ENCODE data around the gene KNDC1.

Gene KNDC1

GRCh38 chr10:133209117-133209516 is 49.1 kb downstream of the KNDC1 start:
- H3K9me3 ChIP-seq (ENCODE audit: control insufficient read depth in 1 of 2, low read length in 2 of 2), result no peaks in the 10 kb centered on the region
- no peak overlapping the region for H3K27ac ChIP-seq (ENCODE audit: low read length)
- no peaks in the 10 kb centered on the region for H3K4me1 ChIP-seq (ENCODE audit: control insufficient read depth in 1 of 2, insufficient read depth in 2 of 2, low read length in 2 of 2)
- no peak overlapping the region for H3K4me3 ChIP-seq (ENCODE audit: low read depth in 1 of 2, low read length in 2 of 2)
- no peaks in the 10 kb centered on the region for H3K36me3 ChIP-seq (ENCODE audit: control insufficient read depth in 1 of 2, insufficient read depth in 2 of 2, low read length in 2 of 2)
- no peaks in the 10 kb centered on the region for H3K27me3 ChIP-seq (ENCODE audit: low read depth, low read length)

GRCh38 chr10:133209641-133210040 is 49.6 kb downstream of the KNDC1 start:
- Histone ChIP-seq H3K27ac (ENCODE audit: low read length) (no peak overlapping the region), H3K9me3 (ENCODE audit: control insufficient read depth in 1 of 2, low read length in 2 of 2) (no peaks in the 10 kb centered on the region), H3K4me1 (ENCODE audit: control insufficient read depth in 1 of 2, insufficient read depth in 2 of 2, low read length in 2 of 2) (no peaks in the 10 kb centered on the region), H3K27me3 (ENCODE audit: low read depth, low read length) (no peaks in the 10 kb centered on the region), H3K36me3 (ENCODE audit: control insufficient read depth in 1 of 2, insufficient read depth in 2 of 2, low read length in 2 of 2) (no peaks in the 10 kb centered on the region), H3K4me3 (ENCODE audit: low read depth in 1 of 2, low read length in 2 of 2) (no peak overlapping the region)

- Histone ChIP-seq H3K27me3 (ENCODE audit: low read depth, low read length) (no peaks in the 10 kb centered on the region), H3K27ac (ENCODE audit: low read length) (no peak overlapping the region), H3K36me3 (ENCODE audit: control insufficient read depth in 1 of 2, insufficient read depth in 2 of 2, low read length in 2 of 2) (no peaks in the 10 kb centered on the region), H3K4me1 (ENCODE audit: control insufficient read depth in 1 of 2, insufficient read depth in 2 of 2, low read length in 2 of 2) (no peaks in the 10 kb centered on the region), H3K4me3 (ENCODE audit: low read depth in 1 of 2, low read length in 2 of 2) (no peak overlapping the region), H3K9me3 (ENCODE audit: control insufficient read depth in 1 of 2, low read length in 2 of 2) (no peaks in the 10 kb centered on the region)
Observed at GRCh38 chr10:133210398-133211140, 50.5 kb downstream of the KNDC1 start.

GRCh38 chr10:133211141-133211830 is 51.3 kb downstream of the KNDC1 start:
- Histone ChIP-seq H3K4me1 (ENCODE audit: control insufficient read depth in 1 of 2, insufficient read depth in 2 of 2, low read length in 2 of 2) (no peaks in the 10 kb centered on the region), H3K9me3 (ENCODE audit: control insufficient read depth in 1 of 2, low read length in 2 of 2) (no peaks in the 10 kb centered on the region), H3K27me3 (ENCODE audit: low read depth, low read length) (no peaks in the 10 kb centered on the region), H3K27ac (ENCODE audit: low read length) (no peak overlapping the region), H3K36me3 (ENCODE audit: control insufficient read depth in 1 of 2, insufficient read depth in 2 of 2, low read length in 2 of 2) (no peaks in the 10 kb centered on the region), H3K4me3 (ENCODE audit: low read depth in 1 of 2, low read length in 2 of 2) (no peak overlapping the region)

- Histone ChIP-seq H3K4me1 (ENCODE audit: control insufficient read depth in 1 of 2, insufficient read depth in 2 of 2, low read length in 2 of 2) (no peaks in the 10 kb centered on the region), H3K27me3 (ENCODE audit: low read depth, low read length) (no peaks in the 10 kb centered on the region), H3K9me3 (ENCODE audit: control insufficient read depth in 1 of 2, low read length in 2 of 2) (no peaks in the 10 kb centered on the region), H3K27ac (ENCODE audit: low read length) (no peak overlapping the region), H3K36me3 (ENCODE audit: control insufficient read depth in 1 of 2, insufficient read depth in 2 of 2, low read length in 2 of 2) (no peaks in the 10 kb centered on the region), H3K4me3 (ENCODE audit: low read depth in 1 of 2, low read length in 2 of 2) (no peak overlapping the region)
Observed at GRCh38 chr10:133211959-133212852, 52.2 kb downstream of the KNDC1 start.

- Histone ChIP-seq H3K9me3 (ENCODE audit: control insufficient read depth in 1 of 2, low read length in 2 of 2) (no peaks in the 10 kb centered on the region), H3K36me3 (ENCODE audit: control insufficient read depth in 1 of 2, insufficient read depth in 2 of 2, low read length in 2 of 2) (no peaks in the 10 kb centered on the region), H3K27ac (ENCODE audit: low read length) (no peak overlapping the region), H3K4me3 (ENCODE audit: low read depth in 1 of 2, low read length in 2 of 2) (no peak overlapping the region), H3K4me1 (ENCODE audit: control insufficient read depth in 1 of 2, insufficient read depth in 2 of 2, low read length in 2 of 2) (no peaks in the 10 kb centered on the region), H3K27me3 (ENCODE audit: low read depth, low read length) (no peaks in the 10 kb centered on the region)
Observed at GRCh38 chr10:133212853-133213494, 53.0 kb downstream of the KNDC1 start.

GRCh38 chr10:133213641-133214467 is 53.8 kb downstream of the KNDC1 start:
- H3K36me3 ChIP-seq (ENCODE audit: control insufficient read depth in 1 of 2, insufficient read depth in 2 of 2, low read length in 2 of 2), result no peaks in the 10 kb centered on the region
- H3K27me3 ChIP-seq (ENCODE audit: low read depth, low read length), result no peaks in the 10 kb centered on the region
- no peaks in the 10 kb centered on the region for H3K9me3 ChIP-seq (ENCODE audit: control insufficient read depth in 1 of 2, low read length in 2 of 2)
- H3K4me1 ChIP-seq (ENCODE audit: control insufficient read depth in 1 of 2, insufficient read depth in 2 of 2, low read length in 2 of 2), result no peaks in the 10 kb centered on the region
- H3K4me3 ChIP-seq (ENCODE audit: low read depth in 1 of 2, low read length in 2 of 2), result no peak overlapping the region
- H3K27ac ChIP-seq (ENCODE audit: low read length), result no peak overlapping the region

- Histone ChIP-seq H3K4me1 (ENCODE audit: control insufficient read depth in 1 of 2, insufficient read depth in 2 of 2, low read length in 2 of 2) (no peaks in the 10 kb centered on the region), H3K4me3 (ENCODE audit: low read depth in 1 of 2, low read length in 2 of 2) (no peak overlapping the region), H3K27ac (ENCODE audit: low read length) (no peak overlapping the region)
Observed at GRCh38 chr10:133214468-133215410, 54.7 kb downstream of the KNDC1 start.

GRCh38 chr10:133215586-133215985 is 55.6 kb downstream of the KNDC1 start:
- Histone ChIP-seq H3K4me3 (ENCODE audit: low read depth in 1 of 2, low read length in 2 of 2) (no peak overlapping the region), H3K4me1 (ENCODE audit: control insufficient read depth in 1 of 2, insufficient read depth in 2 of 2, low read length in 2 of 2) (no peaks in the 10 kb centered on the region), H3K27me3 (ENCODE audit: low read depth, low read length) (no peaks in the 10 kb centered on the region), H3K36me3 (ENCODE audit: control insufficient read depth in 1 of 2, insufficient read depth in 2 of 2, low read length in 2 of 2) (no peaks in the 10 kb centered on the region), H3K9me3 (ENCODE audit: control insufficient read depth in 1 of 2, low read length in 2 of 2) (no peaks in the 10 kb centered on the region), H3K27ac (ENCODE audit: low read length) (no peak overlapping the region)

More at GRCh38 chr10:133214468-133215410, 54.7 kb downstream of the KNDC1 start:
- Histone ChIP-seq H3K36me3 (ENCODE audit: control insufficient read depth in 1 of 2, insufficient read depth in 2 of 2, low read length in 2 of 2) (no peaks in the 10 kb centered on the region), H3K27me3 (ENCODE audit: low read depth, low read length) (no peaks in the 10 kb centered on the region), H3K9me3 (ENCODE audit: control insufficient read depth in 1 of 2, low read length in 2 of 2) (no peaks in the 10 kb centered on the region)

GRCh38 chr10:133216776-133217175 is 56.8 kb downstream of the KNDC1 start:
- Histone ChIP-seq H3K27ac (ENCODE audit: low read length) (no peak overlapping the region), H3K4me1 (ENCODE audit: control insufficient read depth in 1 of 2, insufficient read depth in 2 of 2, low read length in 2 of 2) (no peaks in the 10 kb centered on the region), H3K4me3 (ENCODE audit: low read depth in 1 of 2, low read length in 2 of 2) (no peak overlapping the region), H3K9me3 (ENCODE audit: control insufficient read depth in 1 of 2, low read length in 2 of 2) (no peaks in the 10 kb centered on the region), H3K27me3 (ENCODE audit: low read depth, low read length) (no peaks in the 10 kb centered on the region), H3K36me3 (ENCODE audit: control insufficient read depth in 1 of 2, insufficient read depth in 2 of 2, low read length in 2 of 2) (no peaks in the 10 kb centered on the region)

All from muscle layer of duodenum (tissue), 2 donors.